Stimulated activated CD8-positive, alpha-beta memory T cell treated with anti-CD3 and anti-CD28 coated beads, Interleukin-15, amount 100 ng/mL, for 4 hours (primary cell): ENCODE measurements around the gene PPARD.

ENCODE experiments used
- DNase-seq, 2 donors: peaks; one replicate each; pipeline ENCODE4 v3.0.0-alpha.2; 2020; ENCODE audit warnings: low read depth in 2 of 2

Gene PPARD

DNA sequence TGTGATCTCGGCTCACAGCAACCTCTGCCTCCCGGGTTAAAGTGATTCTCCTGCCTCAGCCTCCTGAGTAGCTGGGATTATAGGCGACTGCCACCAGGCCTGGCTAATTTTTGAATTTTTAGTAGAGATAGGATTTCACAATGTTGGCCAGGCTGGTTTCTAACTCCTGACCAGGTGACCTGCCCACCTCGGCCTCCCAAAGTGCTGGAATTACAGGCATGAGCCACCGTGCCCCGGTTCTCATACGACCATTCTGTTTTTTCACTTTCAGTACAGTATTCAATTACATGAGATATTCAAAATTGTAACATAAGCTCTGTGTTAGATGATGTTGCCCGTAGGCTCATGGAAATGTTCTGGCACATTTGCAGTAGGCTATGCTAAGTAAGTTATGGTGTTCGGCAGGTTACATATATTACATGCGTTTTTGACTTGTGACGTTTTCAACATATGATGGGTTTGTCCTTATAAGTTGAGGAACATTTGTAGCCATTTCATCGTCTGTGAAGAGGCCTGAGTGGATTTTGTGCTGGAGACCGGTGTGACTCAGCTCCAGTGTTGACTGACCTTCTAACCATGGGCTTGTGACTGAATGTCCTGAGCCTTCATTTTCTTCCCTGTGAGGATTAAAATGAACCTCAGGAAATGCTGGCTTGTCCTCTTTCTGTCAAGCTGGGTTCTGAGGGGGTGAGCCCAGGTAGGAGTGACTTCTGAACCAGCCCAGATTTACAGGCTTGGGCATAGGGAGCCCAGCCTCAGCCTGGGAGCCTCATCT is 12.2 kb downstream of the PPARD start:
- DNase-seq = no peak

DNA sequence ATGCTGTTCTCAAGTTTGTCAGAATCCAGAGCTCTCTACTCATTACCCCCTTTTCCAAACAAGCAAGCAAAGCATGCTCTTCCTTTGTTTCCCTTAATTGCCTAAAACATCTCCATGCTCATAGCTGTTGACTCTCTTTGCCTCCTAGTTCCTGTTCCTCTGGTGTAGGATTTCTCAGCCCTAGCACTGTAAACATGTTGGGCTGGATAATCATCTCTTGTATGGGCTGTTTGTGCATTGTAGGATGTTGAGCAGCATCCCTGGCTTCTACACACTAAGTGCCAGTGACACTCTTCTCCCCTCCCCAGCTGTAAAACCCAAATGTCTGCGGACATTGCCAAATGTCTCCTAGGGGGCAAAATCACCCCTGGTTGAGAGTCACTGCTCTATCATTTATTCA is 14.0 kb downstream of the PPARD start:
- DNase-seq = no peak

DNA sequence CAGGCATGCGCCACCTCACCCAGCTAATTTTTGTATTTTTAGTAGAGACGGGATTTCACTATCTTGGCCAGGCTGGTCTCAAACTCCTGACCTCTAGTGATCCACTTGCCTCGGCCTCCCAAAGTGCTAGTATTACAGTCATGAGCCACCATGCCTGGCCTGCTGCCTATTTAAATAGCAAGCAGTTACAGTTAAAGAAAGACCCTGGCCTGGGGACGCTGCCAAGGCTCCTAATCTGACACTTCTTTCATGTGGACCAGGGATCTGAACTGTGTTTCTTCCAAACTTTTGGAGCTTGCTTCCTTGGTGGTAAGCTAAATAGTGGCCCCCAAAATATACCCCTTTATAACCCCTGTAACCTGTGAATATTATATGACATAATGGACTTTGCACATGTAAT is 15.3 kb downstream of the PPARD start:
- DNase-seq = no peak

DNA sequence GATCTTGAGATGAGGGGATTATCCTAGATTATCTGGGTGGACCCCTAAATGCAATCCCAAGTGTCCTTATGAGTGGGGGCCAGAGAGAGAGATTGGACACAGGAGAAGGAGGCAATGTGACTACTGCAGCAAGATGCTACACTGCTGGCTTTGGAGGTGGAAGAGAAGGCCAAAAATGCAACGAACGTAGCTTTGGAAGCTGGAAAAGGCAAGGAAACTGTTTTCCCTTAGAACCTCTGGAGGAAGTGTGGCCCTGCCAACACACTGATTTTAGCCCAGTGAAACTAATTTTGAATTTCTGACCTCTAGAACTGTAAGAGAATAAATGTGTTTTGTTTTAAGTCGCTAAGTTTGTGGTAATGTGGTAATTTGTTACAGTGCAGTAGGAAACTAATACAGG is 15.7 kb downstream of the PPARD start:
- DNase-seq = no peak

DNA sequence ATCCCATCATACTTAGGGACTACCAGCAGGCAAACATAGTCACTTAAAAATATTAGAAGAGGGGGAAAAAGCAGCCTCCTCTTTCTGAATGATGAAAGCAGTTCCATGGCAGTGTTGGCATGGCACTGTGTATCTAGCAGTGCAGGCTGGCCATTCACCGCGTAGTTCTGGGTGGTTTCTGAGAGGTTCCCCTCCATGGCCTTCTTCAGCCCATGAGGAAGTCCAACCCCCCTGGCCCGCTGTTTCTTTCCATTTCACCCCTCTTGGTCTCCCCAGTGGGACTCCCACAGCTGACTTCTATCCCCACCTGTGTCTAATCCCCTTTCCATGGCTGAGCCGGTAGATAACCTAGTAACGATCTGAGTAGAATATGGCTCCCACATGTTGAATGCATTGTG is 17.0 kb downstream of the PPARD start:
- no peak for DNase-seq

DNA sequence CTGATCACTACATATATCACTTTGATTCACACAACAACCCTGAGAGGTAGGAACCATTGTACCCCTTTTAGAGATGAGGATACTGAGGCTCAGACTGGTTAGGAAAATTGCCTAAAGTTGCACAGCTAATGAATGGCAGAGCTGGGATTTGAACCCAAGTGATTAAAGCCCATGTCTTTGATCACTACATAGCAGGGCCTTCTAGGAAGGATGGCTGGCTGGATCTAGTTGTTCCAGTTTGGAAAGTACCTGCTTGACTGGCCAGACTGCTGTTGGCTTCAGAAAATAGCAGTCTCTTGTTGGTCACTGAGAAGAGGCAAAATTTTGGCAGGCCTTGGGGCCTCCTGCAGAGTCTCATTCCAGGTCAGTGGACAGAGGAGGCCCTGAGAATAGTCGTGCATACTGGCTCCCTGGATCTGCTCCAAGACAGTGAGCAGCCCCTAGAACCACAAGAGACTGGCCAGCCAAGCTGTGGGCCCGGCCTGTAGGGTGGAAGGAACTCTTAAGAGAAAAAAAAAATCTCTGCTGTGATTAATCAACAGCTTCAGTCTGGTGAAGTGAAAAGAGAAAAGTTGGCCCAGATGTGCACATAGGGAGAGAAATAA is 17.5 kb downstream of the PPARD start:
- DNase-seq = no peak

DNA sequence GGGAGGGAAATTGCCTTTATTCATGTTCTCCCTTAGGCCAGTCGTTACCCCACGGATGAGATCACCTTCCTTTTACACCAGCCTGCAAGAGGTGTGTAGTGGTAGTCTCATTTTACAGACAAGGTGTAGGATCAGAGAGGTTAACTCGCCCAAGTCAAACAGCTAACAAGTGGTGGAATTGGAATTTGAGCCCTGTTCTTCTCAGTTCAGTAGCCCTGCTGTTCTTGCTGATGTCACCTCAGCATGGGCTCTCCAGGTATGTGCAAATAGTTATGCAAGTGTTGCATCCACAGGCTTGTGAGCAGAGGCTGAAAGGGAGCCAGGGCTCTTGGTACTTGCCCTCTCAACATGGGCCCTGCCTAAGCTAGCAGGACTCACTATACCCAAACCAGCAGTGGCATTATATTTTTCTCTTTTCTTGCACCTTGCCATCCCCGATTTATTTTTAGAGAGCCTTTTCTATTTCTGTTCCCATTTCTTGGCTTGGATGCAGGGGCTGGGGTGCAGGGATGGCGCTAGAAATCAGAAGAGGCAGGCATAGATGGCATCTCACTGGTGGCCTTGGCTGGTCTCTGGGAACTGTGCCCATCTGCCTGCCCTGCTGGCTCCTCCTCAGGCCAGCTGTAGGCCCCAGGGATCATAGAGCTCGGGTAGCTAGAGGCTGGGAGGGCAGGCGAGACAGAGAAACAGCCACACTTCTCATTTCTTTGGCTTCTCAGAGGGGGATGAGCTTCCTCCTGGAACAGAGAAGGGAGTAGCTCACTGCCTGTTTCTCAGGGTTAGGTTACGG is 18.2 kb downstream of the PPARD start:
- no peak for DNase-seq

DNA sequence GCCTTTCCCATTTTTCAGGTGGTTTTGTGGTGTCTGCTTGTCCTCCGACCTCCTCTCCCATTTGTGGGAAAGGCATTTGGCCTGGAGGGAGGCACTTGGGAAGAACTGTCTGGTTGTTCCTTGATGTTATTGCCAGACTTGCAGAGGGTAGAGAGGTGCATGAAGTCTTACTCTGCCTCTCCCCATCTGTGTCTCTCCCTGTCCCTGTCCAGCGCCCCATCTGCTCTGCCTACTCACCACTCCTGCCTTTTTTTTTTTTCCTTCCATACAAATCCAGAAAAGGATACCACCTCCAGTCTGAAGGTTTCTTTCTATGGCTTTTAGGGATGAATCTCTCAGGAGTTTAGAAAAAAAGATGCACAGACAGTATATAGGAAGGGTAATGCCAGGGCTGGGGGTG is 19.8 kb downstream of the PPARD start:
- no peak for DNase-seq

DNA sequence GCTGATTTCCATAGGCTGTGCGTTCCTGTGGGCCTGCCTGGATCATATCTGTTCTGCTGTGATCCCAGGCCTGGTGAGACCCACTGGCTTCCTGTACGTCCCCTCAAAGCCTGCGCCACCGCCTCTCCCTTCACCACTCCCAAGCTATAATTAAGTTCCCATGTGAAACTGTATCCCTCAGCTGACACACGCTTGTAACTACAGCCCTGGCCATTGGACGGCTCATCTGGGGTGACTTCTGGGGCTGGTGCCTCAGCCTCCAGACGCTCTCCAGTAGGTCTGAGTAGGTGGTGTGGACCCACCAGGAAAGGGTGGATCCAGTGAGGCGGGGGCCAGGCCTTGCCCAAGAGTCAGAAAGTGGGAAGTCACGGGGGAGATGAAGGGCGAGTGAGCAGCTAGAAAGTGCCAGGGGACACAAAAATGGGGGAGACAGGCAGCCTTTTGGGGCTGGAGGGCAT is 21.0 kb downstream of the PPARD start:
- DNase-seq = no peak

DNA sequence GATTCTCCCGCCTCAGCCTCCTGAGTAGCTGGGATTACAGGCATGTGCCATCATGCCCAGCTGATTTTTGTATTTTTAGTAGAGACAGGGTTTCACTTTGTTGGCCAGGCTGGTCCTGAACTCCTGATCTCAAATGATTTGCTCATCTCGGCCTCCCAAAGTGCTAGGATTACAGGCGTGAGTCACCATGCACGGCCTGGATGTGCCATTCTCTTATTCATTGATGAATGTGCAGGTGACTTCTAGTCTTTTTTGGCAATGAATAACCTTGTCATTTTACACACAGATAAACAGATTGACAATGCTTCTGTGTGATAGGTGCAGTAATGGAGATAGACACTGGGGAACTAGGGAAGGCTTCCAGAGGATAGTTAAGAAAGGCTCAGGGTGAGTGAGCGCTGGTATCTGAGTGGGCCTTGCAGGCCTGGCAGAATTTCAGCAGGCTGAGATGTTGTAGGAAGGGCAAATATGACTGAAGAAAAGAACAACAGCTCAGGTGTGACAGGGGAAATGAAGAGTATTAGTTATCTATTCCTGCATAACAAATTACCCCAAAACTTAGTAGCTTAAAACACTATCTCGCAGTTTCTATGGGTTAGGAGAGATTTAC is 23.3 kb downstream of the PPARD start:
- no peak for DNase-seq

DNA sequence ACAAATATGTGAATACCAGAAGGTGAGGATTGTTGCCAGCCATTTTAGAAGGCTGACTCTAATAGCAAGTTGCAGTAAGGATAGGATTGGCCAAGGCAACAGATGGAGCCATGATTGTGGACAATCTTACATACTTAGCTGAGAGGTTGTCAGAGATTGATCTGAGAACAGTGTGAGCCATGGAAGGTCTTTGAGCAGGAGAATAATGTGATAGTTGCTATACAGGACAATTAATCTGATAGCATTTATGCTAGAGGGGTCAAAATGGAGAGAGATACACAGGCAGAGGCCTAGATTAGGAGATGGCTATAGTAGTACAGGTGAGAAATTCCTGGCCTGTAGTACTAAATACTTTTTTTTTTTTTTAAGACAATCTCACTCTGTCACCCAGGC is 23.8 kb downstream of the PPARD start:
- DNase-seq = no peak

DNA sequence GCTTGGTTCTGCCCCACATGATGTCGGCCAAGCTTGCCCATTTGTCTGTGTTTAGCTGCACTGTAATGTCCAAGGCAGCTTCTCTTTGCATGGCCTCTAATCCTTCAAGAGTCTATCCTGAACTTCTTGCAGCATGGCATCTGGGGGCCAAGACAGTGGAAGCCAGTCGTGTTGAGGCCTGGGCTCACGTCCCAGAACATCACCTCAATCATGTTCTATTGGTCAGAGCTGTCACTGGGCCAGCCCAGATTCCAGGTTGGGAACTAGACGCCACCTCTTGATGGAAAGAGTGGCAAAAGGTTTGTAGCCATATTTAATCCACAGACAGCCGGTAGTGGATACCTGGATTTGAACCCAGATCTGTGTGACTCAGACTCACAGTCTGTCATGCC is 25.3 kb downstream of the PPARD start:
- no peak for DNase-seq

DNA sequence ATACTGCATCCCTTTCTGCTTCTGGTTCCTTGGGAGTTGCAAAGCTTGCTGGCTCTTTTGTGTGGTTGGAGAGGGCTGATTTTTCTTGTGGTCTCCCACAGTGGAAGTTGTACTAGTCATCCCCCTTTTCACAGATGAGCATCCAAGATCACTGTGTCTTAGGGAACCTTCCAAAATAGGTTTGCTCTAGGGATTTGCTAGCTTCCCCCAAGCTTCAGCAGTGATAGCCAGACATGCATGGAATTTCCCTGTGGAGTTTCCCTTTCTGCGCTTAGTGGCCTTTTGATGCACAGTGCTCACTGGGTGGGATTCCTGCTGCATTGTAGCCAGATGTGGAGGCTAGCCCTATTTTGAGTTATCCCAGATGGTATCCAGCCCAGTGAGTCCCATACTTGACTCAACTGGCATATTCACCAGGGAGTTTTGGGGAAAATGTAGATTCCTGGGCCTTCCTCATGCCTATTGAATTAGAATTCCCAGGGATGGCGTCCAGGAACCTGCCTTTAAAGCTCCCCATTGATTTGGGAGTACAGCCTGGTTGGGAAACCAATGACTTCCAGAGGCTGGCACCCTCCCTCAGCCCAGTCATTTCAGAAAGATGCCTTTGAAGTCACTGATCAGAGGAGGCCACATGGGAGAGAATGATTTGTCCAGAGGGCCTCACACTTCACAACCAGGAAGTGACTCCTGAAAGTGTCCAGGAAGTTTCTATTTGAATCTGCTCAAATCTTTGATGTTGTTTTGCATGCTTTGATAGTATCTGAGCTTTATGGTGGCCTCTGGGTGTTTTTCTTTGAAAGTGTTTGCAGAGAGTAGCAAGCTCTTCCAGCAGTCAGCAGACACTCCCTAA is 25.9 kb downstream of the PPARD start:
- DNase-seq = no peak

DNA sequence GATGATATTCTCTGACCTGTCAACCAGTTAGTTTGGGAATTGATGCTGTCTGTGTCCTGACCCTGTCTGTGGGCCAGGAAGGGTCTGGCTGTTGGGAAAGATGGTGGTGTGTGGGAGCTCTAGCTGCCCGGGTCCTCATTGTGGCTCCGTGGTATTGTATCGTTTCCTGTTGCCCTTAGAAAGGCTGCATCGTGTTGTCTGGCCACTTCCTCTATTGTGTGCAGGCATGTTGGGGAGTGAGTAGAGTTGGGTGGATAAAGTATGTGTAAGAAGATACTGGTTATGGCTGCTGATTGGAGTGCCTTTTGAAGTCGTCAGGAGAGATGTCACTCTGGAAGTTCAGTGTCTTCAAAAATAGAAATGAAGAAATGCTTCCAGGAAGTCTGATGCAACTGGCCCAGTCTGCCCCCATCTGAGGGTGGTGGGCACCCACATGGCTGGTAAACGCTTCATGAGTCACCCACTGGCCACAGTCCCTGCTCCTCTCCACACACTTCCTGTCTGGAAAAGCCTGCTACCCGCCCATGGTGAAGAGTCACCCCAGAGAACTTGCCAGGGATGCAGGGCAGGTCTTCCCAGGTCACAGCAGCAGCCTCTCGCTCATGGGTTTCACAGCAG is 27.9 kb downstream of the PPARD start:
- peak; percentile 40 to 44 for DNase-seq

DNA sequence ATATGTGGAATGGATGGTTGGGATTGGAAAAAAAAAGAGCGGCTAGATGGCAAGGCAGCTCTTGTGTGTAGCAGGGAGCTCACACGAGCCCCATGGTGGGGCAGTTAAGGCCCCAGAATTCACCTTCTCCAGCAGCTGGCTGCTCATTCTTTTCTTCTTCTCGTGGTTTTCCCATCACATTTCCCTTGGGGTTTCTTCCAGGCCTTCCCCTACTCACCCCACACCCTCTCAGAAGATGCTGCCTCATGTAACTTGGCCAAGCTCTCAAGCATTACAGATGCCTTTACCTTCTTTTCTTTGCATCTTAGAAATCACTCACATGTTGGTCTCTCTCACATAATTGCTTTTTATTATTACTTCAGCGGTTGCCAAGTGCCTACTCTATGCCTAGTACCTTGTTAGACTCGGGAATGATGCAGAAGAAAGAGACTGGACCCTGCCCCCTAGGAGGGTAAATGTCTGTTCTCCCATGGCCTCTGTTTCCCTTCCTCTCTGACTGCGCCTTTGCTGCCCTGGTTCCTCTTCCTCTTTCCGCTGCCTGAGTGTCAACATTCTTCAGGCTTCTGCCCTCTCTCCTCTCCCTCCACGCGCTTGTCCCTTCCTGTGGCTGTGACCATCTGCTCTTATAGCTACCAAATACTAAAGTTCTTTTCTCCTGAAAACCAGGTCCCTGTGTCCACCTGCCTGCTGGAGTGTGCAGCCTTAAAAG is 28.6 kb downstream of the PPARD start:
- DNase-seq = no peak

DNA sequence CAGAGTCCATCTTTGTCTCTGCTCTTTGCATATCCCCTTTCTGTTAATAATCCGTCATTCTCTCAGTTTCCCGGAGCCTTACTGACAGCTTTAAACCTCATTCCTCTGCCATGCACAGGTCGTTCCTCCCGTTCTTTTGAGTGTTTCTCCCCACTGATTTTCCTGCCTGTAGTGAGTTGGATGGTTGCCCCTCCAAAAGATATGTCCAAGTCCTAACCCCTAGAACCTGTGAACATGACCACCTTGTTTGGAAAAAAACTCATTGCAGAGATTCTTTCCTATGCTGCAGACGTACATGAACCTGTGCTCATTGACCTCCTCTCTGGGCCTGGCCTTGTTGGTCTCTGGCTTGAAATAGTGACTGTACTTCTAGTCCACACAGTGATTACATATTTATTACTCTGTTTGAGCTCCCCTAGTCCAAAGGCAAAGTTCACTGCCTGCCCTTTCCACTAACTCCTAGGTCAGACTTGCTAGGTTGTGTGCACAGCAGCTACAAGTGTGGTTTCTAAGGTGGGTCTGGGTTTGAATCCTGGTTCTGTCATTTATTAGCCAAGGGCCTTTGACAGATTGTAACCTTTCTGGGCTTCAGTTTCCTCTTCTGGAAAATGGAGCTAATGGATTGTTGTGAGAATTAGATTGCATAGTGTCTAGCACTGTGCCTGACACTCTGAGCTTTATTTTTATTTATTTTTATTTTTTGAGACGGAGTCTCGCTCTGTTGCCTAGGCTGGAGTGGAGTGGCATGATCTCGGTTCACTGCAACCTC is 29.3 kb downstream of the PPARD start:
- DNase-seq = no peak

DNA sequence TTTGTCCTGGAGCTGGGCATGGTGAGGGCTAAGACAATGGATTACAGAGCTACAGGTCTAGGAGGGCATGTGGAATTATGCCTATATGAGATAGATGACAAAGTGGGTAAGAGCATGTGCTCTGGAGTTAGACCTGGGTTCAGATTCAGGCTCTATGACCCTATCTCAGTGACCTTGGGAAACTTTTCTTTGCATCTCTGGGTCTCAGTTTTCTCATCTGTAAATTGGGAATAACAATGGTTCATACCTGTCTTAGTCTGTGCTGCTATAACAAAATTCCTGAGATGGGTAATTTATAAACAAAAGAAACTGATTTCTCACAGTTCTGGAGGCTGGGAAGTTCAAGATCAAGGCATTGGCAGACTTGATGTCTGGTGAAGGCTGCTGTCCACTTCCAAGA is 30.3 kb downstream of the PPARD start:
- no peak for DNase-seq

DNA sequence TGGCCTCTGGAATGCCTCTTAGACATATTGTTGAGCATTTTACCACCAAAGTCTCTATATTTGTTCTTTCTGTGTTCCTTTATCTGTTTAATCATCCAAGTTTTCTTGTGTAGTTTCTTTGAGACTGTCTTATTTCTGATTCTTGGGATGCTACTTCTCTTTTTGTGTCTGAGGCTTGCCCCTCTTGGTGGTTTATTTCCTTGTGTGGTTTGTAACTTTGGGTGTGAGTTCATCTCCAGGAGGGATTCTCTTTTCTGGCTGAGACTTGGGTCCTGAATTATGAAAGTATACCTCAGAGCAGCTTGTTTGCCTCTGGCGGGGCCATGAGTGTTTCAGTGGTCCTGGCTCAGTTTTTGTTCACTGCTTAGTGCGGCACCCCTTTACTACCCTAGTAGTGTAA is 33.9 kb downstream of the PPARD start:
- DNase-seq = no peak

DNA sequence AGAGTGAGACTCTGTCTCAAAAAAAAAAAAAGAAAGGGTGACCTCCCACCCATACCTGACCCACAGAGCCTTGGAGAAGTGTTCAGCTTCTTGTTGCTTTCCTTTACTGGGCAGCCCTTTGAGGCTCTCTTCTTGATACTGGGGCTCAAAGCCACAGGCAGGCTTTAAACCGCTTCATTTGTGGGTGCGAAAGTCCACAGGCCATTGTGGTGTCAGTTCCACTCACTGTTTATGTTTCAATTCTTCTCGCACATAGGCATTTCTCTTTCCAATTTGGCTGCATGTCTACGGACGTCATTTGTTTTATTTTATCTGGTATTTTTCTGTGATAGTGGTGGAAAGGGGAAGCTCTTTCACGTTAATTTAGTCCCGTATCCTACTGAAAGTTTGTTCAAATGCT is 34.6 kb downstream of the PPARD start:
- no peak for DNase-seq

DNA sequence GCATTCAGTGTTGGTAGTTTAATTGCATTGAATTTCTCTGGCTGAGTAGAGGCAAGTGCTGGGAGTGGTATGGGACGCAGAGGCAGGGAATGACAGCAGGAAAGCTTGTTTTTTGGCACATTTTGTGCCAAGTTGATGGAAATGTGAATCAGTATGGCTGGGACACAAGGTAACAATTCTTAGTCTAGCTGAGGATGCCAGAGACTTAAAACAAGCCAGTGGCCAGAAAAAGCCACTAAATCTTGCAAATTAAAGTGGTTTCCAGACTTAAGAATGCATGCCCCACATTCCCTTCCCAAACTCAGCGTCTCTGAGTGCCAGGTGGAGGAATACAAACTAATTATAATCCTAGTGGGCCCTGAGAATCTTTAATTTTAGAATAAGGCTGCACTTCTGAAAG is 35.9 kb downstream of the PPARD start:
- no peak for DNase-seq
